HG02571 (cell line): ENCODE measurements around the gene OTUB1.
"Not testable (repeated sequence)": the region's sequence is repeated elsewhere in the genome, so short reads cannot be mapped to it uniquely, and the experiment has no call there.

Source experiments
- ATAC-seq: cut with Tn5 transposase; IDR thresholded peaks from one replicate; pipeline ENCODE4 v1.9.1; 2021; ENCODE audit warnings: mild to moderate bottlenecking, moderate library complexity; ENCODE audit not compliant: unreplicated experiment

OTUB1 gene

GRCh38 chr11:63986156-63986931 lies at the start of gene OTUB1:
Gene OTUB1, plus strand, starts transcription at chr11:63986438. Its CDS starts 19 bp downstream, at chr11:63986457.
- peak; percentile 92 for ATAC-seq

- no peak for ATAC-seq
These were observed 48.3 kb upstream of the OTUB1 start for GRCh38 chr11:63937713-63938478.

GRCh38 chr11:63938479-63939396 lies 47.5 kb upstream of the OTUB1 start, which contains the start of gene NAA40:
Gene NAA40, plus strand, starts transcription at chr11:63939002. Its CDS starts 95 bp downstream, at chr11:63939097.
- ATAC-seq: peak; percentile 90

GRCh38 chr11:63939397-63939891 lies 46.8 kb upstream of the OTUB1 start:
- ATAC-seq: no peak

- ATAC-seq: no peak
These were observed 45.5 kb upstream of the OTUB1 start for GRCh38 chr11:63940786-63941185.

- no peak for ATAC-seq
These were observed 44.3 kb upstream of the OTUB1 start for GRCh38 chr11:63941901-63942300.

- no peak for ATAC-seq
These were observed 43.4 kb upstream of the OTUB1 start for GRCh38 chr11:63942803-63943202.

- ATAC-seq: no peak
These were observed 41.3 kb upstream of the OTUB1 start for GRCh38 chr11:63944987-63945386.

GRCh38 chr11:63945477-63946163 lies 40.6 kb upstream of the OTUB1 start:
- no peak for ATAC-seq

- ATAC-seq: no peak
These were observed 34.3 kb upstream of the OTUB1 start for GRCh38 chr11:63951779-63952536.

GRCh38 chr11:63952570-63952969 lies 33.7 kb upstream of the OTUB1 start:
- no peak for ATAC-seq

GRCh38 chr11:63958008-63958407 lies 28.2 kb upstream of the OTUB1 start:
- ATAC-seq: no peak

GRCh38 chr11:63961608-63962412 lies 24.4 kb upstream of the OTUB1 start:
- ATAC-seq: no peak

GRCh38 chr11:63963895-63964294 lies 22.3 kb upstream of the OTUB1 start:
- ATAC-seq: not testable (repeated sequence)

- ATAC-seq: no peak
These were observed 19.8 kb upstream of the OTUB1 start for GRCh38 chr11:63966444-63966843.

GRCh38 chr11:63969461-63969860 lies 16.8 kb upstream of the OTUB1 start:
- ATAC-seq: no peak

GRCh38 chr11:63970902-63971301 lies 15.3 kb upstream of the OTUB1 start:
- ATAC-seq: no peak

- ATAC-seq: not testable (repeated sequence)
These were observed 12.4 kb upstream of the OTUB1 start for GRCh38 chr11:63973912-63974258.
